H1 (cell line): ENCODE results near the gene MED17. TPM values are rescaled to one million over a fixed set of nuclear protein-coding genes. Genes with fewer than 3 reads are reported as not detected.

Experiments
- CTCF ChIA-PET: fragments of 300-600 bp; sonication (Branson Sonifier 250); formaldehyde crosslinking; loops from one replicate; lab custom pipeline; 2021; ENCODE audit not compliant: partially characterized antibody; lab: Charles Lee
- POLR2A ChIA-PET: fragments of 300-600 bp; sonication (Branson Sonifier 250); formaldehyde crosslinking; loops from one replicate; lab custom pipeline; 2021; ENCODE audit warnings: inconsistent platforms; ENCODE audit not compliant: partially characterized antibody; lab: Charles Lee
- DNase-seq, 2 experiments: peaks; one replicate each; pipeline versions ENCODE4 v3.0.0 to v3.0.0-alpha.2; 2010 to 2022; ENCODE audit warnings: low spot score in 2 of 2, low read depth in 1 of 2, mixed read lengths in 1 of 2
- FAIRE-seq: peaks from 2 replicates; lab custom pipeline; 2011; peaks lifted over from hg19 to GRCh38; lab: Jason Lieb, UNC
- H2AFZ ChIP-seq: 2 replicates; pipeline ENCODE4 v1.8.1; 2012; ENCODE audit warnings: low read length, inconsistent platforms
- H2AK5ac ChIP-seq: 2 replicates; pipeline ENCODE4 v1.6.1; 2013; ENCODE audit warnings: low read depth, low read length
- H2BK120ac ChIP-seq: replicated peaks from 2 replicates; pipeline ENCODE3; 2013; ENCODE audit warnings: low read depth, low read length, inconsistent platforms
- H2BK12ac ChIP-seq: 2 replicates; pipeline ENCODE4 v1.6.1; 2013; ENCODE audit warnings: low read depth, low read length
- H2BK15ac ChIP-seq: 2 replicates; pipeline ENCODE4 v1.6.1; 2013; ENCODE audit warnings: low read length
- H2BK20ac ChIP-seq: 2 replicates; pipeline ENCODE4 v1.6.1; 2013; ENCODE audit warnings: low read length
- H2BK5ac ChIP-seq: 2 replicates; pipeline ENCODE4 v1.6.1; 2013; ENCODE audit warnings: low read depth, low read length
- H3K14ac ChIP-seq: 2 replicates; pipeline ENCODE4 v1.6.1; 2013; ENCODE audit warnings: inconsistent platforms; ENCODE audit not compliant: insufficient read length
- H3K18ac ChIP-seq: 2 replicates; pipeline ENCODE4 v1.6.1; 2013; ENCODE audit warnings: low read length; ENCODE audit errors: extremely low read depth
- H3K23ac ChIP-seq: 2 replicates; pipeline ENCODE4 v1.6.1; 2013; ENCODE audit warnings: inconsistent platforms; ENCODE audit not compliant: insufficient read length
- H3K23me2 ChIP-seq: 2 replicates; pipeline ENCODE4 v1.6.1; 2013; ENCODE audit warnings: low read depth, low read length
- H3K27ac ChIP-seq: 2 replicates; pipeline ENCODE4 v1.6.1; 2011; ENCODE audit warnings: low read depth, low read length, inconsistent platforms
- H3K27me3 ChIP-seq, 4 experiments: replicated peaks in 1 of 4; 1 replicate in 1 of 4; 2 replicates in 3 of 4; pipeline versions ENCODE4 v1.6.1 to v1.8.1; 2011 to 2013; ENCODE audit warnings: low read length in 3 of 4, mild to moderate bottlenecking in 3 of 4, inconsistent platforms in 2 of 4, mixed read lengths in 2 of 4, moderate library complexity in 1 of 4; ENCODE audit not compliant: control insufficient read depth in 3 of 4, insufficient read depth in 3 of 4; ENCODE audit errors: extremely low read depth in 1 of 4
- H3K36me3 ChIP-seq, 4 experiments: 2 replicates each; pipeline versions ENCODE4 v1.6.1 to v1.8.1; 2011 to 2013; ENCODE audit warnings: mild to moderate bottlenecking in 4 of 4, low read length in 3 of 4, moderate library complexity in 2 of 4, control low read depth in 1 of 4, inconsistent platforms in 1 of 4; ENCODE audit not compliant: insufficient read depth in 4 of 4, control insufficient read depth in 2 of 4
- H3K4ac ChIP-seq: replicated peaks from 2 replicates; pipeline ENCODE3; 2013; ENCODE audit warnings: low read length, low read depth, mixed read lengths, inconsistent platforms; ENCODE audit not compliant: insufficient read length
- H3K4me1 ChIP-seq, 4 experiments: replicated peaks in 1 of 4; 1 replicate in 1 of 4; 2 replicates in 3 of 4; pipeline versions ENCODE4 v1.6.1 to v1.8.1; 2011 to 2013; ENCODE audit warnings: low read length in 3 of 4, inconsistent platforms in 2 of 4, mixed read lengths in 1 of 4; ENCODE audit not compliant: insufficient read depth in 4 of 4, control insufficient read depth in 3 of 4
- H3K4me2 ChIP-seq, 2 experiments: 2 replicates each; pipeline versions ENCODE4 v1.6.1 to v1.8.1; 2011 to 2013; ENCODE audit warnings: low read depth in 2 of 2, low read length in 2 of 2, control low read depth in 1 of 2, inconsistent platforms in 1 of 2, mild to moderate bottlenecking in 1 of 2; ENCODE audit not compliant: insufficient read depth in 1 of 2
- H3K4me3 ChIP-seq, 4 experiments: fragments of 200-600, 300-600 bp in 1 of 4; sonication (generic), shearing (Covaris generic), sonication (Bioruptor Twin) in 1 of 4; 2 replicates each; pipeline versions ENCODE4 v1.5.1 to v1.8.1; 2011 to 2016; ENCODE audit warnings: low read length in 4 of 4, low read depth in 3 of 4, control low read depth in 2 of 4, inconsistent platforms in 2 of 4, mild to moderate bottlenecking in 2 of 4, mixed read lengths in 1 of 4, moderate library complexity in 1 of 4; ENCODE audit not compliant: insufficient read depth in 2 of 4; ENCODE audit errors: extremely low read depth in 1 of 4
- H3K56ac ChIP-seq: replicated peaks from 2 replicates; pipeline ENCODE3; 2013; ENCODE audit warnings: low read depth, mild to moderate bottlenecking, mixed read lengths, low read length, inconsistent platforms; ENCODE audit not compliant: insufficient read length
- H3K79me1 ChIP-seq: 2 replicates; pipeline ENCODE4 v1.6.1; 2013; ENCODE audit warnings: low read depth, low read length, control low read depth
- H3K79me2 ChIP-seq, 2 experiments: 2 replicates each; pipeline versions ENCODE4 v1.6.1 to v1.8.1; 2012 to 2013; ENCODE audit warnings: low read length in 2 of 2, mild to moderate bottlenecking in 2 of 2, inconsistent platforms in 1 of 2; ENCODE audit not compliant: insufficient read depth in 2 of 2, control insufficient read depth in 1 of 2
- H3K9ac ChIP-seq, 4 experiments: replicated peaks in 1 of 4; 1 replicate in 1 of 4; 2 replicates in 3 of 4; pipeline versions ENCODE4 v1.6.1 to v1.8.1; 2011 to 2013; ENCODE audit warnings: low read depth in 3 of 4, low read length in 3 of 4, control low read depth in 2 of 4, mild to moderate bottlenecking in 2 of 4, moderate library complexity in 2 of 4, inconsistent platforms in 1 of 4; ENCODE audit errors: extremely low read depth in 1 of 4
- H3K9me3 ChIP-seq, 2 experiments: 2 replicates each; pipeline versions ENCODE4 v1.6.1 to v1.8.1; 2012 to 2013; ENCODE audit warnings: mild to moderate bottlenecking in 2 of 2, moderate library complexity in 2 of 2, control low read depth in 1 of 2, inconsistent platforms in 1 of 2, low read depth in 1 of 2, low read length in 1 of 2, mixed read lengths in 1 of 2; ENCODE audit not compliant: insufficient read depth in 2 of 2
- H4K20me1 ChIP-seq, 2 experiments: replicated peaks in 1 of 2; 2 replicates each; pipeline versions ENCODE3 to v1.8.1; 2011 to 2013; ENCODE audit warnings: inconsistent platforms in 2 of 2, low read length in 2 of 2, mild to moderate bottlenecking in 1 of 2; ENCODE audit not compliant: insufficient read depth in 2 of 2, control insufficient read depth in 1 of 2
- H4K5ac ChIP-seq: 2 replicates; pipeline ENCODE4 v1.6.1; 2013; ENCODE audit warnings: low read length, low read depth, mixed read lengths, inconsistent platforms; ENCODE audit not compliant: insufficient read length
- H4K8ac ChIP-seq: 2 replicates; pipeline ENCODE4 v1.8.0; 2013; ENCODE audit warnings: mild to moderate bottlenecking, moderate library complexity, low read length, inconsistent platforms; ENCODE audit not compliant: insufficient read depth; ENCODE audit errors: extremely low read depth
- H4K91ac ChIP-seq: replicated peaks from 2 replicates; pipeline ENCODE3; 2013; ENCODE audit warnings: low read length, mixed read lengths, inconsistent platforms; ENCODE audit not compliant: insufficient read length
- ASH2L ChIP-seq: fragments of 200-600, 300-600 bp; sonication (generic); IDR thresholded peaks from one replicate; pipeline ENCODE4 v1.7.1; 2017; ENCODE audit warnings: low read length
- BCL11A ChIP-seq, 2 experiments: IDR thresholded peaks; one replicate each; pipeline ENCODE4 v1.6.1; 2011; ENCODE audit warnings: low read depth in 2 of 2, low read length in 2 of 2, mild to moderate bottlenecking in 2 of 2
- CBX8 ChIP-seq: fragments of 300-800, 300-1000 bp; sonication (generic); IDR thresholded peaks from 2 replicates; pipeline ENCODE4 v1.7.1; 2016; ENCODE audit warnings: low read depth, low read length, borderline replicate concordance
- EP300 ChIP-seq, 2 experiments: IDR thresholded peaks; 1 replicate in 1 of 2; 2 replicates in 1 of 2; pipeline ENCODE4 v1.6.1; 2011 to 2012; ENCODE audit warnings: low read depth in 2 of 2, low read length in 2 of 2, mild to moderate bottlenecking in 2 of 2, borderline replicate concordance in 1 of 2, inconsistent platforms in 1 of 2, moderate library complexity in 1 of 2
- GABPA ChIP-seq: IDR thresholded peaks from 2 replicates; pipeline ENCODE4 v1.6.1; 2011; ENCODE audit warnings: mild to moderate bottlenecking, low read length, moderate library complexity, borderline replicate concordance; ENCODE audit not compliant: insufficient read depth
- KDM1A ChIP-seq: fragments of 200-600, 300-600 bp; sonication (generic); IDR thresholded peaks from 2 replicates; pipeline ENCODE4 v1.7.1; 2016; ENCODE audit warnings: mild to moderate bottlenecking, low read length, borderline replicate concordance
- PHF8 ChIP-seq: fragments of 200-600 bp; sonication (generic); conservative IDR thresholded peaks from 2 replicates; pipeline ENCODE4 v1.7.1; 2012; ENCODE audit warnings: low read depth, mild to moderate bottlenecking, inconsistent platforms, low read length, moderate library complexity
- SAP30 ChIP-seq: fragments of 300-600 bp; sonication (generic); IDR thresholded peaks from 2 replicates; pipeline ENCODE4 v1.7.1; 2012; ENCODE audit warnings: low read length, moderate library complexity, mild to moderate bottlenecking, inconsistent platforms; ENCODE audit not compliant: insufficient read depth, insufficient replicate concordance
- SIN3A ChIP-seq, 2 experiments: IDR thresholded peaks in 1 of 2; conservative IDR thresholded peaks in 1 of 2; 2 replicates each; pipeline ENCODE4 v1.6.1; 2011 to 2012; ENCODE audit warnings: low read length in 2 of 2, improper control_type of control experiment in 1 of 2, low read depth in 1 of 2, mild to moderate bottlenecking in 1 of 2
- TAF7 ChIP-seq: optimal IDR thresholded peaks from 2 replicates; pipeline ENCODE3; 2011; ENCODE audit warnings: low read depth, mild to moderate bottlenecking, inconsistent platforms, low read length, moderate library complexity, borderline replicate concordance
- TCF12 ChIP-seq: IDR thresholded peaks from 2 replicates; pipeline ENCODE4 v1.6.1; 2011; ENCODE audit warnings: low read depth, mild to moderate bottlenecking, low read length
- ZNF274 ChIP-seq: IDR thresholded peaks from 2 replicates; pipeline ENCODE4 v1.7.0; 2012; ENCODE audit warnings: low read length, borderline replicate concordance; ENCODE audit errors: extremely low read depth
- WGBS, 2 experiments: shearing (Covaris generic) in 1 of 2; methylation state at CpG; one replicate each; pipeline versions ENCODE4 v1.1.6 to v1.1.7; 2013 to 2015; ENCODE audit warnings: low lambda C conversion rate in 2 of 2, mixed read lengths in 2 of 2, inconsistent platforms in 1 of 2, low coverage in 1 of 2, missing lambda C conversion rate in 1 of 2; ENCODE audit not compliant: insufficient replicate concordance in 2 of 2, insufficient coverage in 1 of 2, insufficient read length in 1 of 2; ENCODE audit errors: extremely low coverage in 1 of 2, missing lambda C conversion rate in 1 of 2; 5-methylcytosine and 5-hydroxymethylcytosine counted together
- polyA plus RNA-seq, 7 experiments: library from polyadenylated mRNA; depleted of rRNA in 3 of 7; stranded (reverse) in 5 of 7; unstranded in 2 of 7; fragments of >200 nt in 5 of 7; fragments of 200-250 nt in 2 of 7; gene quantifications; 1 replicate in 5 of 7; 2 replicates in 1 of 7; 4 replicates in 1 of 7; pipeline versions ENCODE4 v1.2.1 to v1.2.3, GENCODE V29; 2011 to 2013; ENCODE audit warnings: missing spikeins in 2 of 7, mixed read lengths in 2 of 7
- total RNA-seq: library from RNA; stranded (reverse); fragmentation: NEBNext Ultra II Directional; extraction: Animal tissue kit (Norgen Biotek cat#: 25700); gene quantifications from 2 replicates; pipeline ENCODE4 v1.2.1, GENCODE V29; 2021

The MED17 gene
- total and polyA plus RNA-seq, 2 of the 8 experiments (the other 6 are each of a cell fraction or from before 2014, with no cell fraction given) = 8.8 to 33.7 TPM

DNA sequence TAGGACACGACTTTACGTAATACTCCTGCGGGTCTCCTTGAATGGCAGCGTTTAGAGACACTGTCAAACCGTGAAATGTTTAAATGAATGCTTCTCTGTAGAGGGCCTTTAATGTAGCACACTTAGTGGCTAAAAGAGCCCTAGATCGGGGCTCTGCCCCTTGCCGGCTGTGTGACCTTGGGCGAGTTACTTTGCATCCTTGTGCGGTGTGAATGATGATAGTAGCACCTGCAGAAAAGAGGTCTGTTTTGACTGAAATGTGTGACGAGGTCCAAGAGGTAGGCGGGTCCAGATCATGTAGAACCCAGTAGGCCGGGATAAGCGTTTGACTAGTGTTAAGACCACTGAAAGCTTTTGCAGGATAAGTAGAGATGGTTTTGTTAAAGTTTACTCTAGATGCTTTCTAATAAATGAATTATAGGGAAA lies 866 bp downstream of the MED17 start:
- DNase-seq (no peak), FAIRE-seq (no peak)
- H4K5ac ChIP-seq = no peak overlapping the region
- no peak overlapping the region for H2AK5ac ChIP-seq
- H3K79me1 ChIP-seq = peaks cover 3% of the 10 kb centered on the region; the same call in 1 of the 2 replicates
- WGBS, 2 experiments = 2% methylated on average over 13 of the region's 13 CpGs; no CpG with 5 or more reads in 1 of the 2 experiments
- H3K79me2 ChIP-seq = peaks cover 15 to 59% of the 10 kb centered on the region in 2 experiments
- no peak overlapping the region for H3K14ac ChIP-seq
- H3K9me3 ChIP-seq = no peaks in the 10 kb centered on the region
- H2BK20ac ChIP-seq = no peak overlapping the region
- H3K4me3 ChIP-seq = peak overlapping the region; percentile 93 to 99 (median 95)
- no peak overlapping the region for H4K8ac ChIP-seq
- no peak overlapping the region for H3K56ac ChIP-seq
- H3K27ac ChIP-seq = peak overlapping the region; percentile 95
- no peak overlapping the region for H2BK12ac ChIP-seq
- no peak overlapping the region for H2AFZ ChIP-seq
- peaks cover 6 to 11% of the 10 kb centered on the region in 2 experiments for H4K20me1 ChIP-seq
- H4K91ac ChIP-seq = no peak overlapping the region
- H2BK15ac ChIP-seq = no peak overlapping the region
- no peak overlapping the region for H3K4ac ChIP-seq
- H3K27me3 ChIP-seq = no peaks in the 10 kb centered on the region
- peak overlapping the region in 3 of 4 experiments; percentile 96 to 99 (median 96); a peak in 5 of 7 replicates for H3K9ac ChIP-seq
- H3K23me2 ChIP-seq = no peaks in the 10 kb centered on the region; the same call in 1 of the 2 replicates
- 0 out of 2 replicates have a peak overlapping the region, but pooled peaks have one; percentile 20 for H3K18ac ChIP-seq
- peaks cover 0 to 27% (median 5%) of the 10 kb centered on the region in 4 experiments; a peak in 5 of 8 replicates for H3K36me3 ChIP-seq
- CTCF ChIA-PET = no interaction called here
- H2BK120ac ChIP-seq = no peak overlapping the region
- peaks cover 0 to 4% (median 1%) of the 10 kb centered on the region in 4 experiments; a peak in 1 of 7 replicates for H3K4me1 ChIP-seq
- peak overlapping the region; percentile 51 to 66 for H3K4me2 ChIP-seq
- POLR2A ChIA-PET = interaction anchor here (0.9 to 7.3 kb wide), 7 partner anchors 12 to 56 kb away, joined by 3 to 134 read pairs (median 4); partner anchors contain the start of genes C11orf54 and TAF1D
- H3K23ac ChIP-seq = no peak overlapping the region
- peak overlapping the region; percentile 97 for H2BK5ac ChIP-seq
- TF ChIP-seq SAP30 = peak; percentile 65
- no peak for TF ChIP-seq ZNF274
- no peak for TF ChIP-seq CBX8
- no peak for TF ChIP-seq KDM1A
- TF ChIP-seq TAF7 = no peak
- no peak for TF ChIP-seq PHF8
- no peak for TF ChIP-seq BCL11A (IDR thresholded peaks at IDR 0.05; ENCODE audit: low read depth in 2 of 2, low read length in 2 of 2)
- TF ChIP-seq ASH2L = no peak
- peak in 1 of 2 experiments; percentile 46; a peak in 1 of 4 replicates for TF ChIP-seq SIN3A (conservative IDR thresholded peaks at IDR 0.05 in 1 of 2, IDR thresholded peaks at IDR 0.05 in 1 of 2; ENCODE audit: low read depth in 1 of 2, low read length in 2 of 2)
- TF ChIP-seq TCF12 = no peak
- TF ChIP-seq EP300 (IDR thresholded peaks at IDR 0.05; ENCODE audit: borderline replicate concordance in 1 of 2, low read depth in 2 of 2, low read length in 2 of 2) = no peak
- TF ChIP-seq GABPA = no peak
